ENCODE data around the gene FASTK. TPM values are rescaled to one million over a fixed set of nuclear protein-coding genes. Genes with fewer than 3 reads are reported as not detected.
A peak's percentile ranks its signal among the peaks of the same experiment; 100 is the strongest.

Gene FASTK
- total RNA-seq, 1 donor from 2014 or later: 22.4 TPM

DNA sequence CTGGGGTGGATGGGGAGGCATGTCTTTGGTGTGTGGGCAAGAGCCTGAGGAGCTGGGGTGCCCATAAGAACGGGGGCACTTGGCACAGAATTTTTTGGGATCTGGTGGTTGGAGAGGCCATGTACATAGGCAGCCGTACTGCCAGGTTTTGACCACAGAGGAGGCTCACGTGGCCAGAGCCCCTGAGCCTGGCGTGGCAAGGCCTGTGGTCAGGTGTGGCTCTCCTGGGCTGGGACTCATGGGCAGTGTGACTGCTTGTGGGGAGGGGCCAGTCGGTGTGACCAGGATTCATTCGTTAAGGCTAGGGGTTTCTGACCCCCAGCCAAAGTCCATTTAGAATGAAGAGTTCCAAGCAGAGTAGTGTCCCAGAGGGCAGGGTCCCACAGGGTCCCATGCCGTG is 43.9 kb upstream of the FASTK start:
- Histone ChIP-seq H3K4me1 (peaks cover 8% of the 10 kb centered on the region), H3K79me2 (ENCODE audit: low read depth) (no peaks in the 10 kb centered on the region), H3K9me3 (ENCODE audit: low read depth) (no peaks in the 10 kb centered on the region), H3K9ac (no peak overlapping the region), H3K27ac (no peak overlapping the region), H3K4me3 (no peak overlapping the region), H3F3A (ENCODE audit: low read depth) (peaks cover 41% of the 10 kb centered on the region), H3K4me2 (no peak overlapping the region), H3K27me3 (no peaks in the 10 kb centered on the region), H2AFZ (replicated peaks) (no peak overlapping the region), H4K20me1 (ENCODE audit: low read depth) (peaks cover 74% of the 10 kb centered on the region), H3K36me3 (no peaks in the 10 kb centered on the region)
- no peaks in the 10 kb centered on the region for H3K9me3 Mint-ChIP-seq
- H3K36me3 Mint-ChIP-seq: peaks cover 26% of the 10 kb centered on the region
- no peak for DNase-seq (ENCODE audit: low spot score)
- TF ChIP-seq EZH2phosphoT487 (IDR thresholded peaks at IDR 0.05): no peak
- no peak for TF ChIP-seq CTCF (IDR thresholded peaks at IDR 0.05)
- peaks cover 27% of the 10 kb centered on the region for H3K4me1 Mint-ChIP-seq
- peaks cover 12% of the 10 kb centered on the region for H3K27me3 Mint-ChIP-seq (ENCODE audit: insufficient read depth, low read depth)
- no peak overlapping the region for H3K27ac Mint-ChIP-seq
- H3K4me3 Mint-ChIP-seq: peak overlapping the region; percentile 82

DNA sequence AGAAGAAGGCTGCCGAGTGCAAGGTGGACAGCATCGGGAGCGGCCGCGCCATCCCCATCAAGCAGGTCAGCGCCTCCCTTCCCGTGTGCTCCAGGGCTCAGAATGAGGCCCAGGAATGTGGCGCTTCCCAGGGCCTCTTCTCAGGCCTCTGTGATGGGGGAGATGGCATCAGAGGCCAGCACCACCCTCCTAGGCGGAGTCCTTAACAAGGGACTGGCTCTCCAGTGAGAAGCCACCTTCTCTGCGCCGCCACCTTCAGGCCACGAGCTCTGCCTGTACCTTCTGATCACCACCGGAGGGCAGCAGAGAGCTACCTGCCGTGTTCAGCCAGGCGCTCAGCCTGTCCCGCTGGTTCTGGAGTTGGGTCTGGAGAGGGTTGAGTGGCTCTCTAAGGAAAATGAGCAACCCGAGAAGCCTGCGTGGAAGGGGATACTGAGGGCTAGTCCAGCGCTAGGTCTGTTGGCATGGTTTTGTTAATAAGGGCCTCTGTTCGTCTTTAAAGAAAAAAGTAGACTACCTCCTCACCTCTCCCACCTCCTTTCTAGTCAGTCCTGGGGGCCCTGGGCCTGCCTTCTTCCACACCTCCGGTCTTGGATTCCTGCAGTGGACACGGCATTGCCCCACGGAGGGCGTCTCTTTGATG is 43.3 kb upstream of the FASTK start:
- Mint-ChIP-seq H3K27me3 (ENCODE audit: insufficient read depth, low read depth) (peaks cover 12% of the 10 kb centered on the region), H3K36me3 (peaks cover 26% of the 10 kb centered on the region), H3K27ac (no peak overlapping the region), H3K9me3 (no peaks in the 10 kb centered on the region), H3K4me1 (peaks cover 27% of the 10 kb centered on the region), H3K4me3 (peak overlapping the region; percentile 27)
- DNase-seq (ENCODE audit: low spot score): peak; percentile 89
- Histone ChIP-seq H3K27ac (no peak overlapping the region), H3K79me2 (ENCODE audit: low read depth) (no peaks in the 10 kb centered on the region), H4K20me1 (ENCODE audit: low read depth) (peaks cover 77% of the 10 kb centered on the region), H3K27me3 (no peaks in the 10 kb centered on the region), H3K4me1 (peaks cover 8% of the 10 kb centered on the region), H3K9me3 (ENCODE audit: low read depth) (no peaks in the 10 kb centered on the region), H3K4me2 (no peak overlapping the region), H3K9ac (no peak overlapping the region), H3F3A (ENCODE audit: low read depth) (peaks cover 41% of the 10 kb centered on the region), H2AFZ (replicated peaks) (no peak overlapping the region), H3K36me3 (no peaks in the 10 kb centered on the region), H3K4me3 (no peak overlapping the region)
- TF ChIP-seq EZH2phosphoT487 (IDR thresholded peaks at IDR 0.05) (no peak), EZH2 (IDR thresholded peaks at IDR 0.05) (peak; percentile 48), CTCF (IDR thresholded peaks at IDR 0.05) (peak; percentile 100)

GRCh38 chr7:151123158-151123821 is 42.7 kb upstream of the FASTK start:
- no peak overlapping the region for H3K4me2 ChIP-seq
- H3K4me3 ChIP-seq: no peak overlapping the region
- Mint-ChIP-seq H3K27me3 (ENCODE audit: insufficient read depth, low read depth) (peaks cover 12% of the 10 kb centered on the region), H3K9me3 (no peaks in the 10 kb centered on the region), H3K27ac (no peak overlapping the region), H3K4me1 (peaks cover 27% of the 10 kb centered on the region), H3K4me3 (peak overlapping the region; percentile 27), H3K36me3 (peaks cover 22% of the 10 kb centered on the region)
- H3K4me1 ChIP-seq: peaks cover 8% of the 10 kb centered on the region
- H3K79me2 ChIP-seq (ENCODE audit: low read depth): no peaks in the 10 kb centered on the region
- H3K9ac ChIP-seq: no peak overlapping the region
- TF ChIP-seq EZH2phosphoT487 (IDR thresholded peaks at IDR 0.05): no peak
- no peak for TF ChIP-seq CTCF (IDR thresholded peaks at IDR 0.05)
- TF ChIP-seq EZH2 (IDR thresholded peaks at IDR 0.05): no peak
- no peak for DNase-seq (ENCODE audit: low spot score)
- H4K20me1 ChIP-seq (ENCODE audit: low read depth): peaks cover 79% of the 10 kb centered on the region
- no peak overlapping the region for H3K27ac ChIP-seq
- H3K27me3 ChIP-seq: no peaks in the 10 kb centered on the region
- peaks cover 41% of the 10 kb centered on the region for H3F3A ChIP-seq (ENCODE audit: low read depth)
- no peaks in the 10 kb centered on the region for H3K9me3 ChIP-seq (ENCODE audit: low read depth)
- no peak overlapping the region for H2AFZ ChIP-seq (replicated peaks)
- H3K36me3 ChIP-seq: no peaks in the 10 kb centered on the region
